CD4-positive, alpha-beta T cell (primary cell): Measurements from ENCODE around the gene GLB1L2. TPM values are rescaled to one million over a fixed set of nuclear protein-coding genes. Genes with fewer than 3 reads are reported as not detected.

ENCODE experiments used
- ATAC-seq: fragments of 200-7000 bp; cut with Tn5 transposase; one replicate; pipeline ENCODE4 v1.10.0; 2022; ENCODE audit warnings: mild to moderate bottlenecking; ENCODE audit not compliant: poor library complexity
- CTCF ChIA-PET: fragments of 350-600 bp; sonication (Branson Sonifier 250); formaldehyde crosslinking; loops from one replicate; lab custom pipeline; 2021; ENCODE audit warnings: antibody characterized with exemption, inconsistent platforms; lab: Charles Lee
- POLR2A ChIA-PET: fragments of 350-600 bp; sonication (Branson Sonifier 250); formaldehyde crosslinking; loops from one replicate; lab custom pipeline; 2021; ENCODE audit warnings: antibody characterized with exemption, inconsistent platforms; lab: Charles Lee
- DNase-seq, 14 experiments: peaks; one replicate each; pipeline ENCODE4 v3.0.0-alpha.2; 2013 to 2020; ENCODE audit warnings: mixed read lengths in 2 of 14
- H3K27ac ChIP-seq, 2 donors: one replicate each; pipeline versions ENCODE4 v1.5.1 to v1.7.0; 2013; ENCODE audit warnings: low read length in 2 of 2, low read depth in 1 of 2, mild to moderate bottlenecking in 1 of 2
- H3K27me3 ChIP-seq, 2 experiments: 1 replicate in 1 of 2; 2 replicates in 1 of 2; pipeline versions ENCODE4 v1.6.1 to v1.7.0; 2013; ENCODE audit warnings: low read length in 2 of 2, control low read depth in 1 of 2, mild to moderate bottlenecking in 1 of 2, moderate library complexity in 1 of 2; ENCODE audit not compliant: insufficient read depth in 2 of 2, control insufficient read depth in 1 of 2
- H3K36me3 ChIP-seq: one replicate; pipeline ENCODE4 v1.6.1; 2013; ENCODE audit warnings: low read length, control low read depth; ENCODE audit not compliant: insufficient read depth
- H3K4me1 ChIP-seq: one replicate; pipeline ENCODE4 v1.6.1; 2013; ENCODE audit warnings: low read length, control low read depth; ENCODE audit not compliant: insufficient read depth
- H3K4me3 ChIP-seq: one replicate; pipeline ENCODE4 v1.5.1; 2013; ENCODE audit warnings: mild to moderate bottlenecking, low read length, moderate library complexity
- H3K9me3 ChIP-seq, 2 experiments: 1 replicate in 1 of 2; 2 replicates in 1 of 2; pipeline versions ENCODE4 v1.6.1 to v1.7.0; 2013; ENCODE audit warnings: low read length in 2 of 2, mild to moderate bottlenecking in 2 of 2, control low read depth in 1 of 2, moderate library complexity in 1 of 2; ENCODE audit not compliant: control insufficient read depth in 1 of 2, insufficient read depth in 1 of 2
- H3K27ac Mint-ChIP-seq: one replicate; pipeline ENCODE4 v1.8.0; 2020; ENCODE audit warnings: mixed read lengths
- H3K27me3 Mint-ChIP-seq: one replicate; pipeline ENCODE4 v1.8.0; 2021; ENCODE audit warnings: mixed read lengths
- H3K36me3 Mint-ChIP-seq: one replicate; pipeline ENCODE4 v1.8.0; 2021; ENCODE audit warnings: low read depth, mixed read lengths
- H3K4me1 Mint-ChIP-seq: one replicate; pipeline ENCODE4 v1.8.0; 2021; ENCODE audit warnings: low read depth, mixed read lengths
- H3K4me3 Mint-ChIP-seq: one replicate; pipeline ENCODE4 v1.8.0; 2020; ENCODE audit warnings: mild to moderate bottlenecking, mixed read lengths
- H3K9me3 Mint-ChIP-seq: one replicate; pipeline ENCODE4 v1.8.0; 2020; ENCODE audit warnings: mixed read lengths
- CTCF ChIP-seq: fragments of 200-600 bp; IDR thresholded peaks from one replicate; pipeline ENCODE4 v1.8.0; 2022; ENCODE audit warnings: antibody characterized with exemption, mild to moderate bottlenecking
- intact Hi-C, 2 experiments: fragments of 100-400 bp; cut with DNase I in 1 of 2; cut with micrococcal nuclease in 1 of 2; formaldehyde crosslinking; loops; one replicate each; pipeline versions ENCODE4 v1.15.1 to v1.9.0; 2023 to 2025; cut with DNase I, micrococcal nuclease
- total RNA-seq, 174 experiments: library from RNA in 2 of 174; stranded (reverse) in 2 of 174; gene quantifications; one replicate each; pipeline ENCODE4 v1.2.3 and lab custom pipeline; 2021 to 2026

The GLB1L2 gene
- total RNA-seq, 2 experiments from 2014 or later, result 0.59 to 0.63 TPM

- peaks cover 22% of the 10 kb centered on the region for H3K4me1 Mint-ChIP-seq
- POLR2A ChIA-PET, result no interaction called here
Measured at GRCh38 chr11:134347441-134347840, 15.7 kb downstream of the GLB1L2 start.

GRCh38 chr11:134349109-134349801 lies 17.5 kb downstream of the GLB1L2 start:
- no peak overlapping the region for H3K4me3 ChIP-seq
- H3K9me3 Mint-ChIP-seq, result peaks cover 2% of the 10 kb centered on the region
- ChIA-PET CTCF (no interaction called here), POLR2A (no interaction called here)
- peak in 3 of 14 experiments; percentile 42 to 77 (median 47) for DNase-seq
- no peaks in the 10 kb centered on the region for H3K27me3 Mint-ChIP-seq
- H3K27ac Mint-ChIP-seq, result peak overlapping the region; percentile 57
- no peaks in the 10 kb centered on the region for H3K9me3 ChIP-seq
- H3K4me1 Mint-ChIP-seq, result peaks cover 22% of the 10 kb centered on the region
- ATAC-seq, result peak; percentile 48
- intact Hi-C loops, result no loop called here
- no peaks in the 10 kb centered on the region for H3K36me3 ChIP-seq
- peaks cover 14% of the 10 kb centered on the region for H3K4me1 ChIP-seq
- TF ChIP-seq CTCF, result no peak
- no peak overlapping the region for H3K27ac ChIP-seq
- no peak overlapping the region for H3K4me3 Mint-ChIP-seq
- no peaks in the 10 kb centered on the region for H3K36me3 Mint-ChIP-seq
- H3K27me3 ChIP-seq, result no peaks in the 10 kb centered on the region

More at GRCh38 chr11:134347441-134347840, 15.7 kb downstream of the GLB1L2 start:
- TF ChIP-seq CTCF, result no peak
- no peak overlapping the region for H3K27ac ChIP-seq
- Mint-ChIP-seq H3K4me3 (no peak overlapping the region), H3K27me3 (no peaks in the 10 kb centered on the region), H3K36me3 (no peaks in the 10 kb centered on the region), H3K9me3 (no peaks in the 10 kb centered on the region), H3K27ac (no peak overlapping the region)
- no peak overlapping the region for H3K4me3 ChIP-seq
- peaks cover 14% of the 10 kb centered on the region for H3K4me1 ChIP-seq
- no peaks in the 10 kb centered on the region for H3K9me3 ChIP-seq
- CTCF ChIA-PET, result no interaction called here
- intact Hi-C loops, result no loop called here
- H3K36me3 ChIP-seq, result no peaks in the 10 kb centered on the region
- ATAC-seq, result no peak
- no peaks in the 10 kb centered on the region for H3K27me3 ChIP-seq
- DNase-seq, result no peak

- Mint-ChIP-seq H3K36me3 (no peaks in the 10 kb centered on the region), H3K27me3 (no peaks in the 10 kb centered on the region), H3K4me1 (peaks cover 22% of the 10 kb centered on the region), H3K4me3 (no peak overlapping the region), H3K27ac (peak overlapping the region; percentile 57), H3K9me3 (peaks cover 2% of the 10 kb centered on the region)
- intact Hi-C loops, result no loop called here
- peak in 1 of 14 experiments; percentile 5 for DNase-seq
- no peak for TF ChIP-seq CTCF
- Histone ChIP-seq H3K4me1 (peaks cover 14% of the 10 kb centered on the region), H3K4me3 (no peak overlapping the region), H3K9me3 (no peaks in the 10 kb centered on the region), H3K36me3 (no peaks in the 10 kb centered on the region), H3K27ac (no peak overlapping the region), H3K27me3 (no peaks in the 10 kb centered on the region)
- POLR2A ChIA-PET, result no interaction called here
- CTCF ChIA-PET, result no interaction called here
- ATAC-seq, result no peak
Measured at GRCh38 chr11:134349802-134350355, 18.1 kb downstream of the GLB1L2 start.
